RWPE1 (cell line): ENCODE measurements around the gene LMX1B.

Source experiments
- CTCF ChIA-PET: fragments of 350-600 bp; sonication (Branson Sonifier 250); formaldehyde crosslinking; extraction: SDS; loops from one replicate; lab custom pipeline; 2021; lab: Yijun Ruan, JAX
- POLR2A ChIA-PET: fragments of 400-600 bp; formaldehyde crosslinking; extraction: SDS; loops from one replicate; lab custom pipeline; 2020; ENCODE audit warnings: antibody characterized with exemption; ENCODE audit not compliant: low non-redundant PET; lab: Yijun Ruan, JAX
- DNase-seq: peaks from one replicate; pipeline ENCODE4 v3.0.0; 2012; ENCODE audit warnings: low spot score
- H3K27ac ChIP-seq: fragments of 450-650 bp; 2 replicates; pipeline ENCODE4 v1.5.1; 2017
- CTCF ChIP-seq: fragments of 450-650 bp; conservative IDR thresholded peaks from 2 replicates; pipeline ENCODE4 v1.5.1; 2017; ENCODE audit warnings: low read depth, mild to moderate bottlenecking

Gene LMX1B

GRCh38 chr9:126700296-126700695 is 86.6 kb downstream of the LMX1B start:
- TF ChIP-seq CTCF, result no peak
- POLR2A ChIA-PET, result interaction anchor here (0.6 kb wide), 1 partner anchor 66 kb away, joined by 3 read pairs; no protein-coding TSS in a partner anchor
- H3K27ac ChIP-seq, result no peak overlapping the region
- CTCF ChIA-PET, result no interaction called here
- no peak for DNase-seq

DNA sequence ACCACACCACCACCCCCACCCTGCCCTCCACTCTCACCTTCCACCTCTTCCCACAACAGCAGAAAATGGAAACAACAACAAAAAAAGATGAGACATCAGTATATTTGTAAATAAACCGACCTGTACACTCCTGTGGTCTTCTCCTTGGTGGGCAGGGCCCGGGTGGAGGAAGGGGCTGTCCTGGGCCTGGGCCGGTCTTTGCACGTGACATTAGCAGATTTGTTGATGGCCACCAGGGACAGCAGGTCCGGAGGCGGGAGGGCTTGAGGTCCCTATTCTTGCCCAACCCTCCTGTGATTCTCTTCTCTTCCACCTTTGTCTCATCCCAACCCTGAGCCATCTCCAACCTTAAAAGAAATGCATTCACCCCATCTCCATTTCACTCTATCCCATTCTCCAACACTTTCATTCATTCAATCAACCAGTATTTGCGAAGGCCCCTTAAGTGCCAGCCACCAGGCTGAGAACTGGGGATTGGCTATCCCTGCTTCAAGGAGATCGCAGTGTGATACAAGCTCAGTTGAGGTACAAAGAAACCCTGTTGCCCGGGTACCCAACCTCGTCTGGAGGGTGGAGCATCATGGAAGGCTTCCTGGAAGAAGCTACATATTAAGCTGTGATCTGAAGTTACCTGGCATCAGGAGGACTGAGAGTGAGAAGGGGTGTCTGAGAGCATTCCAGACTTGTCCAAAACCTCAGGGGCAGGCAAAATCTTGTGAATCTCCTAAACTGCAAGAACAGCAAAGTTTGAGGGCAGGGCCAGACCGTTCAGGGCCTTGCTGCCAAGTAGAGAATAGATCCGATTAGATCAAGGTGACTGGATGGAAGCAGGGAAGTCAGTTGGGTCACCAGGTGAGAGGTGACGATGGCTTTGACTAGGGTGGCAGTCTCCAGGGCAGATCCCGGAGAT is 87.4 kb downstream of the LMX1B start:
- no peak for DNase-seq
- no peak overlapping the region for H3K27ac ChIP-seq
- TF ChIP-seq CTCF, result no peak
- POLR2A ChIA-PET, result no interaction called here
- CTCF ChIA-PET, result interaction anchor here (0.6 to 8.7 kb wide), 8 partner anchors 11 to 487 kb away, joined by 3 to 231 read pairs (median 5); no protein-coding TSS in a partner anchor

GRCh38 chr9:126701813-126702140 is 88.0 kb downstream of the LMX1B start:
- POLR2A ChIA-PET, result no interaction called here
- CTCF ChIA-PET, result interaction anchor here (0.6 to 8.7 kb wide), 8 partner anchors 11 to 488 kb away, joined by 3 to 231 read pairs (median 5); no protein-coding TSS in a partner anchor
- DNase-seq, result no peak
- no peak overlapping the region for H3K27ac ChIP-seq
- no peak for TF ChIP-seq CTCF

- CTCF ChIA-PET, result interaction anchor here (0.5 to 8.7 kb wide), 23 partner anchors 8 to 238 kb away, joined by 3 to 231 read pairs (median 3); no protein-coding TSS in a partner anchor
- peak; percentile 83 for TF ChIP-seq CTCF
- peak; percentile 56 for DNase-seq
- no peak overlapping the region for H3K27ac ChIP-seq
- POLR2A ChIA-PET, result no interaction called here
Measured at GRCh38 chr9:126702151-126703001, 88.6 kb downstream of the LMX1B start.

DNA sequence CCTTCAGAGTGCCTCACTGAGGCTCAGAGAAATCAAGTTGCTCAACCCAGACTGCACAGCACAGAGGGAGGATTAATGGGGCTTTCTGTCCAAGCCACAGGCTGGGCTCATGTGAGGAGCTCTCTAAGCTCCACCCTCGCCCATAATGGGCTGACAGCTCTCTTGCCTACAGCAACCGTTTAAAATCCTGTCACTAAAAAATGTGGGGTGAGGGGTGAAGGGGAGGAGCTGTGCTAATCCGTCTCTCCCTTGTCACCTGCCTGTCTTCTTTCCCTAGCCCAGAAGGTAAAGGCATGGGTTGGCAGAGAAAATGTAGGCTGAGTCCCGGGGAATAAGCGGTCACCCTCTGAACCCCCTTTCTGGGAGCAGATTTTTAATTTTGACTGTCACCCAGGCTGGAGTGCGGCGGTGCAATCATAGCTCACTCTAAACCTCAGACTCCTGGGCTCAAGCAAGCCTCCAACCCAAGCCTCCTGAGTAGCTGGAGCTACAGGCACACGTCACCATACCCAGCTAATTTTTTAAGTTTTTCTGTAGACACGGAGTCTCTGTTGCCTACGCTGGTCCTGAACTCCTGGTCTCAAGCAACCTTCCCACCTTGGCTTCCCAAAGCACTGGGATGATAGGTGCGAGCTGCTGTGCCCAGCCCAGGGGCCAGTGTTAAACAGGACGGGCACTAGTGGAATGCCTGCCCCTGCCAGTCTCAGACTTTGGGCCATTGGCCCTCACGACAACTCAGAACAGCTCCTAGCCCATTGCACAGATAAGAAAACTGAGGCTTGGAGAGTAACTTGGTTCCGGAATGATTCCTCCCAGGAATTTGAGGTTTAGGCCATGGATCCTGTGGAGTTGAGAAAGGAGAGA is 89.5 kb downstream of the LMX1B start:
- H3K27ac ChIP-seq, result no peak overlapping the region
- ChIA-PET CTCF (interaction anchor here (0.5 to 8.7 kb wide), 24 partner anchors 9 to 671 kb away, joined by 3 to 231 read pairs (median 3); partner anchors contain the start of gene RALGPS1), POLR2A (no interaction called here)
- no peak for DNase-seq
- TF ChIP-seq CTCF, result no peak
